ENCODE measurements around the gene CCNY. TPM values are rescaled to one million over a fixed set of nuclear protein-coding genes. Genes with fewer than 3 reads are reported as not detected.

CCNY gene
- total RNA-seq, 1 experiment from 2014 or later = 51.9 TPM

DNA sequence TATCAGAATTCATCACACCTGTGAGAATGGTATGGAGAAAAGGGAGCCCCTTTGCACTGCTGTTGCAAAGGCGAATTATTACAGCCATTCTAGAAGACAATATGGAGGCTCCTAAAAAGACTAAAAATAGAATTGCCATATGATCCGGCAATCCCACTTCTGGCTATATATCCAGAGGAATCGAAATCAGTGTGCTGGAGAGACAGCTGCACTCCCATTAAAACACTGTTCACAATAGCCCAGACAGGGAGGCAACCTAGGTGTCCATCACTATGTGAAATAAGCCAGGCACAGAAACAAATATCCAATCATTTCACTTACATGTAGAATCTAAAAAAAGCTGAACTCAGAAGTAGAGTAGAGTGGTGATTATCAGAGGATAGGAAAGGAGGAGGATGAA, 242.8 kb downstream of the CCNY start:
- Histone ChIP-seq H3K27ac (ENCODE audit: low read length) (no peak overlapping the region), H3K4me3 (ENCODE audit: low read depth in 2 of 2, low read length in 2 of 2) (no peak overlapping the region), H3K27me3 (ENCODE audit: control insufficient read depth, insufficient read depth, low read length) (no peaks in the 10 kb centered on the region), H3K36me3 (ENCODE audit: control insufficient read depth, insufficient read depth, low read length) (no peaks in the 10 kb centered on the region), H3K9me3 (ENCODE audit: control insufficient read depth, insufficient read depth, low read depth, low read length) (no peaks in the 10 kb centered on the region), H3K4me1 (ENCODE audit: control insufficient read depth, insufficient read depth, low read length) (no peaks in the 10 kb centered on the region)
- in situ Hi-C loops (cut with HindIII; ENCODE audit: low pct_unique_long_range_greater_than_20kb, low sequenced_read_pairs) = no loop called here
- ChIA-PET CTCF (no interaction called here), POLR2A (no interaction called here)
- no TSS peak for BruUV-seq (replicated peaks)
- ATAC-seq = no peak
- no peak for DNase-seq (ENCODE audit: low read depth, low spot score)
- intact Hi-C loops (cut with micrococcal nuclease; ENCODE audit: unreplicated experiment) = no loop called here
- TF ChIP-seq TCF7L2 (IDR thresholded peaks at IDR 0.05; ENCODE audit: low read depth, low read length) = no peak
- TF ChIP-seq, protein P1, sequence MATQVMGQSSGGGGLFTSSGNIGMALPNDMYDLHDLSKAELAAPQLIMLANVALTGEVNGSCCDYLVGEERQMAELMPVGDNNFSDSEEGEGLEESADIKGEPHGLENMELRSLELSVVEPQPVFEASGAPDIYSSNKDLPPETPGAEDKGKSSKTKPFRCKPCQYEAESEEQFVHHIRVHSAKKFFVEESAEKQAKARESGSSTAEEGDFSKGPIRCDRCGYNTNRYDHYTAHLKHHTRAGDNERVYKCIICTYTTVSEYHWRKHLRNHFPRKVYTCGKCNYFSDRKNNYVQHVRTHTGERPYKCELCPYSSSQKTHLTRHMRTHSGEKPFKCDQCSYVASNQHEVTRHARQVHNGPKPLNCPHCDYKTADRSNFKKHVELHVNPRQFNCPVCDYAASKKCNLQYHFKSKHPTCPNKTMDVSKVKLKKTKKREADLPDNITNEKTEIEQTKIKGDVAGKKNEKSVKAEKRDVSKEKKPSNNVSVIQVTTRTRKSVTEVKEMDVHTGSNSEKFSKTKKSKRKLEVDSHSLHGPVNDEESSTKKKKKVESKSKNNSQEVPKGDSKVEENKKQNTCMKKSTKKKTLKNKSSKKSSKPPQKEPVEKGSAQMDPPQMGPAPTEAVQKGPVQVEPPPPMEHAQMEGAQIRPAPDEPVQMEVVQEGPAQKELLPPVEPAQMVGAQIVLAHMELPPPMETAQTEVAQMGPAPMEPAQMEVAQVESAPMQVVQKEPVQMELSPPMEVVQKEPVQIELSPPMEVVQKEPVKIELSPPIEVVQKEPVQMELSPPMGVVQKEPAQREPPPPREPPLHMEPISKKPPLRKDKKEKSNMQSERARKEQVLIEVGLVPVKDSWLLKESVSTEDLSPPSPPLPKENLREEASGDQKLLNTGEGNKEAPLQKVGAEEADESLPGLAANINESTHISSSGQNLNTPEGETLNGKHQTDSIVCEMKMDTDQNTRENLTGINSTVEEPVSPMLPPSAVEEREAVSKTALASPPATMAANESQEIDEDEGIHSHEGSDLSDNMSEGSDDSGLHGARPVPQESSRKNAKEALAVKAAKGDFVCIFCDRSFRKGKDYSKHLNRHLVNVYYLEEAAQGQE (IDR thresholded peaks at IDR 0.05; ENCODE audit: insufficient read depth in 1 of 2, low read depth in 2 of 2, low read length in 1 of 2) = no peak
- no peak for TF ChIP-seq SIN3A (IDR thresholded peaks at IDR 0.05; ENCODE audit: borderline replicate concordance, insufficient read depth, low read depth, low read length)
- TF ChIP-seq, protein P2, sequence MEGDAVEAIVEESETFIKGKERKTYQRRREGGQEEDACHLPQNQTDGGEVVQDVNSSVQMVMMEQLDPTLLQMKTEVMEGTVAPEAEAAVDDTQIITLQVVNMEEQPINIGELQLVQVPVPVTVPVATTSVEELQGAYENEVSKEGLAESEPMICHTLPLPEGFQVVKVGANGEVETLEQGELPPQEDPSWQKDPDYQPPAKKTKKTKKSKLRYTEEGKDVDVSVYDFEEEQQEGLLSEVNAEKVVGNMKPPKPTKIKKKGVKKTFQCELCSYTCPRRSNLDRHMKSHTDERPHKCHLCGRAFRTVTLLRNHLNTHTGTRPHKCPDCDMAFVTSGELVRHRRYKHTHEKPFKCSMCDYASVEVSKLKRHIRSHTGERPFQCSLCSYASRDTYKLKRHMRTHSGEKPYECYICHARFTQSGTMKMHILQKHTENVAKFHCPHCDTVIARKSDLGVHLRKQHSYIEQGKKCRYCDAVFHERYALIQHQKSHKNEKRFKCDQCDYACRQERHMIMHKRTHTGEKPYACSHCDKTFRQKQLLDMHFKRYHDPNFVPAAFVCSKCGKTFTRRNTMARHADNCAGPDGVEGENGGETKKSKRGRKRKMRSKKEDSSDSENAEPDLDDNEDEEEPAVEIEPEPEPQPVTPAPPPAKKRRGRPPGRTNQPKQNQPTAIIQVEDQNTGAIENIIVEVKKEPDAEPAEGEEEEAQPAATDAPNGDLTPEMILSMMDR (IDR thresholded peaks at IDR 0.05) = no peak
- TF ChIP-seq POLR2AphosphoS5 (IDR thresholded peaks at IDR 0.05; ENCODE audit: low read depth, low read length) = no peak

DNA sequence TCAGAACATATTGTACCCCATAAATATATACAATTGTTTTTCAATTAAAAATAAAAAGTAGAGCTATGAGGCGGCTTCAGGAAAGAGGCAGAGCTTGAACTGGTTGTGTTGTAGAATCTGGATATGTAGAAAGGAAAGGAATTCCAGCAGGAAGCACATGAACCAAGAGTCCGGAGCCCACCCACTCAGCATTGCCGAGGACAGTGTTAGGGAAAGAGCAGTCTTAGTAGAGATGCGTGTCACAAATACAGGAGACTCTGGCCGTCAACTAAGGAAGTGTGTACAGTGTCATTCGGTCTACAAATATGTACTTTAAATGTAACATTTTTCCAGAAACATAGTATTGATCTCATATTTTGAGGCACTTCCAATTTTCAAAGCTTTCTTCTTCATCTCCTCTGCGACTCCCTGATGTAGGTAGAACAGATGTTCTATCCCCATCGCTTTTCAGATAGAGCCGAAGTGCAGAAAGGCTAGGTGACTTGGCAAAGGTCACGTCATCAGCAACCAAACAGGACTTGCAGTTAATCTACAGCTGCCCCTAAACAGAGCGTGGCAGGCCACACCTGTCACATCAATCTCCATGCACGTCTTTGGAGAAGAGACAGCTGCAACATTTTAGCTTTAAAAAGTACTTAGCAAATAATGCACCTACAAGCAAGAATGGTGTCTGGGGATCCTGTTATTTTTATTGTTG, 243.6 kb downstream of the CCNY start:
- Histone ChIP-seq H3K4me3 (ENCODE audit: low read depth in 2 of 2, low read length in 2 of 2) (no peak overlapping the region), H3K27ac (ENCODE audit: low read length) (no peak overlapping the region), H3K9me3 (ENCODE audit: control insufficient read depth, insufficient read depth, low read depth, low read length) (no peaks in the 10 kb centered on the region), H3K27me3 (ENCODE audit: control insufficient read depth, insufficient read depth, low read length) (no peaks in the 10 kb centered on the region), H3K36me3 (ENCODE audit: control insufficient read depth, insufficient read depth, low read length) (no peaks in the 10 kb centered on the region), H3K4me1 (ENCODE audit: control insufficient read depth, insufficient read depth, low read length) (no peaks in the 10 kb centered on the region)
- ChIA-PET CTCF (no interaction called here), POLR2A (no interaction called here)
- ATAC-seq (no peak), DNase-seq (ENCODE audit: low read depth, low spot score) (no peak)
- TF ChIP-seq POLR2AphosphoS5 (IDR thresholded peaks at IDR 0.05; ENCODE audit: low read depth, low read length) = no peak
- TF ChIP-seq, protein P1 (IDR thresholded peaks at IDR 0.05; ENCODE audit: insufficient read depth in 1 of 2, low read depth in 2 of 2, low read length in 1 of 2) = no peak
- TF ChIP-seq, protein P2 (IDR thresholded peaks at IDR 0.05) = no peak
- no peak for TF ChIP-seq TCF7L2 (IDR thresholded peaks at IDR 0.05; ENCODE audit: low read depth, low read length)
- no peak for TF ChIP-seq SIN3A (IDR thresholded peaks at IDR 0.05; ENCODE audit: borderline replicate concordance, insufficient read depth, low read depth, low read length)
- intact Hi-C loops (cut with micrococcal nuclease; ENCODE audit: unreplicated experiment) (no loop called here), in situ Hi-C loops (cut with HindIII; ENCODE audit: low pct_unique_long_range_greater_than_20kb, low sequenced_read_pairs) (no loop called here)
- BruUV-seq (replicated peaks) = no TSS peak

Measured in Panc1 (cell line).